SK-N-SH treated with all-trans-retinoic acid at 6 μM for 48 hours (cell line): ENCODE data around the gene DGKE.

Experiments
- ATAC-seq: fragments of 200-7000 bp; cut with Tn5 transposase; 3 replicates; pipeline ENCODE4 v1.9.1; 2020; ENCODE audit warnings: mild to moderate bottlenecking, moderate library complexity
- ARNTL ChIP-seq: fragments of 450-650 bp; formaldehyde crosslinking; IDR thresholded peaks from 2 replicates; pipeline ENCODE4 v1.5.0; 2020; ENCODE audit warnings: low read depth, mild to moderate bottlenecking, moderate library complexity, borderline replicate concordance
- BACH2 ChIP-seq: fragments of 250-450 bp; sonication (Bioruptor Pico); IDR thresholded peaks from 2 replicates; pipeline ENCODE4 v1.9.0; 2021; ENCODE audit warnings: mild to moderate bottlenecking, borderline replicate concordance
- CREB5 ChIP-seq: fragments of 250-450 bp; sonication (Bioruptor Pico); IDR thresholded peaks from 2 replicates; pipeline ENCODE4 v1.5.1; 2020; ENCODE audit warnings: low read depth, mild to moderate bottlenecking, moderate library complexity
- CSDC2 ChIP-seq: fragments of 250-450 bp; sonication (Bioruptor Pico); IDR thresholded peaks from 2 replicates; pipeline ENCODE4 v1.5.0; 2020; ENCODE audit warnings: mild to moderate bottlenecking, moderate library complexity
- CSRNP3 ChIP-seq: fragments of 250-450 bp; sonication (Bioruptor Pico); IDR thresholded peaks from 2 replicates; pipeline ENCODE4 v1.5.1; 2021; ENCODE audit warnings: mild to moderate bottlenecking, moderate library complexity
- GLIS3 ChIP-seq: fragments of 250-450 bp; sonication (Bioruptor Pico); IDR thresholded peaks from 2 replicates; pipeline ENCODE4 v1.5.0; 2020; ENCODE audit warnings: mild to moderate bottlenecking, moderate library complexity
- ISL1 ChIP-seq: fragments of 250-450 bp; sonication (Bioruptor Pico); IDR thresholded peaks from 2 replicates; pipeline ENCODE4 v2.1.2; 2022; ENCODE audit warnings: mild to moderate bottlenecking, moderate library complexity
- OSR1 ChIP-seq: fragments of 250-450 bp; sonication (Bioruptor Pico); IDR thresholded peaks from 2 replicates; pipeline ENCODE4 v1.8.0; 2022; ENCODE audit warnings: moderate library complexity, mild to moderate bottlenecking, inconsistent platforms
- POU6F1 ChIP-seq: fragments of 250-450 bp; sonication (Bioruptor Pico); IDR thresholded peaks from 2 replicates; pipeline ENCODE4 v1.8.0; 2021; ENCODE audit warnings: low read depth, mild to moderate bottlenecking, moderate library complexity, borderline replicate concordance
- PPARA ChIP-seq: fragments of 250-450 bp; sonication (Bioruptor Pico); IDR thresholded peaks from 2 replicates; pipeline ENCODE4 v1.5.0; 2020; ENCODE audit warnings: mild to moderate bottlenecking, borderline replicate concordance
- RARB ChIP-seq: fragments of 250-450 bp; sonication (Bioruptor Pico); IDR thresholded peaks from 2 replicates; pipeline ENCODE4 v1.8.0; 2021; ENCODE audit warnings: mild to moderate bottlenecking, moderate library complexity
- SNAI2 ChIP-seq: fragments of 250-450 bp; sonication (Bioruptor Pico); IDR thresholded peaks from 2 replicates; pipeline ENCODE4 v1.5.0; 2020; ENCODE audit warnings: mild to moderate bottlenecking, moderate library complexity
- TCF4 ChIP-seq: fragments of 250-450 bp; sonication (Bioruptor Pico); IDR thresholded peaks from 2 replicates; pipeline ENCODE4 v1.8.0; 2021; ENCODE audit warnings: mild to moderate bottlenecking, moderate library complexity, borderline replicate concordance
- TOX ChIP-seq: fragments of 250-450 bp; sonication (Bioruptor Pico); IDR thresholded peaks from 2 replicates; pipeline ENCODE4 v1.8.0; 2021; ENCODE audit warnings: mild to moderate bottlenecking, moderate library complexity, borderline replicate concordance
- TSHZ2 ChIP-seq: fragments of 250-450 bp; sonication (Bioruptor Pico); IDR thresholded peaks from 2 replicates; pipeline ENCODE4 v1.5.0; 2020; ENCODE audit warnings: mild to moderate bottlenecking, moderate library complexity
- ZC3H10 ChIP-seq: fragments of 250-450 bp; sonication (Bioruptor Pico); IDR thresholded peaks from 2 replicates; pipeline ENCODE4 v1.5.1; 2021; ENCODE audit warnings: mild to moderate bottlenecking, moderate library complexity
- ZFP3 ChIP-seq: fragments of 250-450 bp; sonication (Bioruptor Pico); IDR thresholded peaks from 2 replicates; pipeline ENCODE4 v1.5.0; 2020; ENCODE audit warnings: mild to moderate bottlenecking, moderate library complexity
- ZFP30 ChIP-seq: fragments of 450-650 bp; formaldehyde crosslinking; IDR thresholded peaks from 2 replicates; pipeline ENCODE4 v1.5.0; 2022; ENCODE audit warnings: mild to moderate bottlenecking, moderate library complexity
- ZNF565 ChIP-seq: fragments of 450-650 bp; formaldehyde crosslinking; conservative IDR thresholded peaks from 2 replicates; pipeline ENCODE4 v1.5.0; 2020; ENCODE audit warnings: low read depth, mild to moderate bottlenecking, moderate library complexity
- ZNF70 ChIP-seq: fragments of 450-650 bp; formaldehyde crosslinking; IDR thresholded peaks from 2 replicates; pipeline ENCODE4 v1.5.0; 2020; ENCODE audit warnings: mild to moderate bottlenecking, moderate library complexity
- ZNF8 ChIP-seq: fragments of 450-650 bp; formaldehyde crosslinking; IDR thresholded peaks from 2 replicates; pipeline ENCODE4 v1.5.0; 2020; ENCODE audit warnings: mild to moderate bottlenecking, moderate library complexity

The DGKE gene

GRCh38 chr17:56847106-56847505 lies 13.2 kb downstream of the DGKE start (continued):
- no peak for TF ChIP-seq POU6F1 (CRISPR knock-in tag)
- TF ChIP-seq TSHZ2 (CRISPR knock-in tag): no peak
- no peak for TF ChIP-seq CSRNP3
- no peak for TF ChIP-seq ZFP30 (CRISPR knock-in tag)

- TF ChIP-seq BACH2 (CRISPR knock-in tag) (no peak), ZFP3 (no peak), TOX (CRISPR knock-in tag) (no peak), ARNTL (CRISPR knock-in tag) (no peak), TSHZ2 (CRISPR knock-in tag) (no peak), ZFP30 (CRISPR knock-in tag) (no peak), CSRNP3 (no peak), ZNF565 (CRISPR knock-in tag) (no peak), OSR1 (CRISPR knock-in tag) (no peak), PPARA (CRISPR knock-in tag) (no peak), ZC3H10 (CRISPR knock-in tag) (no peak), CREB5 (CRISPR knock-in tag) (no peak), CSDC2 (CRISPR knock-in tag) (no peak), ZNF70 (no peak), ISL1 (CRISPR knock-in tag) (no peak), RARB (CRISPR knock-in tag) (no peak), SNAI2 (no peak), GLIS3 (CRISPR knock-in tag) (no peak)
- TF ChIP-seq, all 23 proteins: peak for 0
- no peak for ATAC-seq
Observed at GRCh38 chr17:56849131-56849530, 15.2 kb downstream of the DGKE start.

GRCh38 chr17:56850591-56850990 lies 16.6 kb downstream of the DGKE start:
- no peak for ATAC-seq
- TF ChIP-seq RARB (CRISPR knock-in tag): no peak
- TF ChIP-seq CSDC2 (CRISPR knock-in tag): no peak
- TF ChIP-seq ZFP3: no peak
- no peak for TF ChIP-seq ZFP30 (CRISPR knock-in tag)
- no peak for TF ChIP-seq ZNF8 (CRISPR knock-in tag)
- TF ChIP-seq BACH2 (CRISPR knock-in tag): no peak
- no peak for TF ChIP-seq TCF4 (CRISPR knock-in tag)
- TF ChIP-seq PPARA (CRISPR knock-in tag): no peak
